ENCODE measurements around the gene SPATC1L. TPM values are rescaled to one million over a fixed set of nuclear protein-coding genes. Genes with fewer than 3 reads are reported as not detected.
"Not testable (repeated sequence)": the region's sequence is repeated elsewhere in the genome, so short reads cannot be mapped to it uniquely, and the experiment has no call there.

SPATC1L gene
- total and polyA plus RNA-seq, 2 donors = 3.6 to 20.4 TPM

GRCh38 chr21:46145159-46145839 lies 39.0 kb downstream of the SPATC1L start:
- WGBS = 95% methylated on average over 45 of the region's 51 CpGs

GRCh38 chr21:46144464-46145070 lies 39.7 kb downstream of the SPATC1L start:
- 41% methylated on average over 4 of the region's 4 CpGs for WGBS
- no peak for DNase-seq (ENCODE audit: extremely low spot score)
- no peaks in the 10 kb centered on the region for H3K36me3 ChIP-seq (ENCODE audit: insufficient read depth)
- no peak overlapping the region for H3K27ac ChIP-seq (ENCODE audit: low read depth)
- H3K4me3 ChIP-seq (ENCODE audit: low read depth, low read length) = no peak overlapping the region
- no peaks in the 10 kb centered on the region for H3K4me1 ChIP-seq (ENCODE audit: insufficient read depth)

More at GRCh38 chr21:46145159-46145839, 39.0 kb downstream of the SPATC1L start:
- Histone ChIP-seq H3K36me3 (ENCODE audit: insufficient read depth) (no peaks in the 10 kb centered on the region), H3K4me1 (ENCODE audit: insufficient read depth) (no peaks in the 10 kb centered on the region), H3K4me3 (ENCODE audit: low read depth, low read length) (no peak overlapping the region), H3K27ac (ENCODE audit: low read depth) (no peak overlapping the region)
- no peak for DNase-seq (ENCODE audit: extremely low spot score)

GRCh38 chr21:46142582-46143473 lies 41.4 kb downstream of the SPATC1L start:
- no peaks in the 10 kb centered on the region for H3K4me1 ChIP-seq (ENCODE audit: insufficient read depth)
- no peaks in the 10 kb centered on the region for H3K36me3 ChIP-seq (ENCODE audit: insufficient read depth)
- H3K4me3 ChIP-seq (ENCODE audit: low read depth, low read length) = no peak overlapping the region
- no peak overlapping the region for H3K27ac ChIP-seq (ENCODE audit: low read depth)
- 78% methylated on average over 21 of the region's 21 CpGs for WGBS
- no peak for DNase-seq (ENCODE audit: extremely low spot score)

- Histone ChIP-seq H3K27ac (ENCODE audit: low read depth) (no peak overlapping the region), H3K4me3 (ENCODE audit: low read depth, low read length) (no peak overlapping the region), H3K36me3 (ENCODE audit: insufficient read depth) (no peaks in the 10 kb centered on the region), H3K4me1 (ENCODE audit: insufficient read depth) (no peaks in the 10 kb centered on the region)
- WGBS = 94% methylated on average over 45 of the region's 45 CpGs
- no peak for DNase-seq (ENCODE audit: extremely low spot score)
Observed at GRCh38 chr21:46141767-46142581, 42.3 kb downstream of the SPATC1L start.

GRCh38 chr21:46140352-46141003 lies 43.8 kb downstream of the SPATC1L start:
- not testable (repeated sequence) for H3K27ac ChIP-seq (ENCODE audit: low read depth); DNase-seq (ENCODE audit: extremely low spot score)
- WGBS = 54% methylated on average over 29 of the region's 29 CpGs

GRCh38 chr21:46139686-46140085 lies 44.6 kb downstream of the SPATC1L start:
- Histone ChIP-seq H3K36me3 (ENCODE audit: insufficient read depth) (no peaks in the 10 kb centered on the region), H3K4me3 (ENCODE audit: low read depth, low read length) (no peak overlapping the region), H3K27ac (ENCODE audit: low read depth) (no peak overlapping the region), H3K4me1 (ENCODE audit: insufficient read depth) (no peaks in the 10 kb centered on the region)
- no peak for DNase-seq (ENCODE audit: extremely low spot score)
- WGBS = 93% methylated on average over 15 of the region's 15 CpGs

More at GRCh38 chr21:46140352-46141003, 43.8 kb downstream of the SPATC1L start:
- not testable (repeated sequence) for H3K36me3 ChIP-seq (ENCODE audit: insufficient read depth); H3K4me1 ChIP-seq (ENCODE audit: insufficient read depth); H3K4me3 ChIP-seq (ENCODE audit: low read depth, low read length)

GRCh38 chr21:46138383-46138970 lies 45.8 kb downstream of the SPATC1L start:
- H3K27ac ChIP-seq (ENCODE audit: low read depth) = no peak overlapping the region
- H3K4me3 ChIP-seq (ENCODE audit: low read depth, low read length) = no peak overlapping the region
- H3K36me3 ChIP-seq (ENCODE audit: insufficient read depth) = no peaks in the 10 kb centered on the region
- DNase-seq (ENCODE audit: extremely low spot score) = no peak
- 91% methylated on average over 28 of the region's 28 CpGs for WGBS
- no peaks in the 10 kb centered on the region for H3K4me1 ChIP-seq (ENCODE audit: insufficient read depth)

- WGBS = 97% methylated on average over 7 of the region's 7 CpGs
- no peaks in the 10 kb centered on the region for H3K4me1 ChIP-seq (ENCODE audit: insufficient read depth)
- no peak overlapping the region for H3K4me3 ChIP-seq (ENCODE audit: low read depth, low read length)
- DNase-seq (ENCODE audit: extremely low spot score) = no peak
- no peaks in the 10 kb centered on the region for H3K36me3 ChIP-seq (ENCODE audit: insufficient read depth)
- no peak overlapping the region for H3K27ac ChIP-seq (ENCODE audit: low read depth)
Observed at GRCh38 chr21:46137908-46138307, 46.4 kb downstream of the SPATC1L start.

- WGBS = 80% methylated on average over 22 of the region's 22 CpGs
Observed at GRCh38 chr21:46136739-46137349, 47.4 kb downstream of the SPATC1L start.

GRCh38 chr21:46135782-46136395 lies 48.4 kb downstream of the SPATC1L start:
- H3K4me1 ChIP-seq (ENCODE audit: insufficient read depth) = no peaks in the 10 kb centered on the region
- no peak for DNase-seq (ENCODE audit: extremely low spot score)
- 60% methylated on average over 6 of the region's 7 CpGs for WGBS
- H3K27ac ChIP-seq (ENCODE audit: low read depth) = no peak overlapping the region
- no peaks in the 10 kb centered on the region for H3K36me3 ChIP-seq (ENCODE audit: insufficient read depth)
- H3K4me3 ChIP-seq (ENCODE audit: low read depth, low read length) = no peak overlapping the region

More at GRCh38 chr21:46136739-46137349, 47.4 kb downstream of the SPATC1L start:
- H3K36me3 ChIP-seq (ENCODE audit: insufficient read depth) = no peaks in the 10 kb centered on the region
- no peak overlapping the region for H3K27ac ChIP-seq (ENCODE audit: low read depth)
- no peak for DNase-seq (ENCODE audit: extremely low spot score)
- no peak overlapping the region for H3K4me3 ChIP-seq (ENCODE audit: low read depth, low read length)
- H3K4me1 ChIP-seq (ENCODE audit: insufficient read depth) = no peaks in the 10 kb centered on the region

GRCh38 chr21:46131838-46132651 lies 52.2 kb downstream of the SPATC1L start:
- no peak for DNase-seq (ENCODE audit: extremely low spot score)
- no peaks in the 10 kb centered on the region for H3K36me3 ChIP-seq (ENCODE audit: insufficient read depth)
- H3K4me3 ChIP-seq (ENCODE audit: low read depth, low read length) = no peak overlapping the region
- H3K27ac ChIP-seq (ENCODE audit: low read depth) = no peak overlapping the region
- WGBS = 93% methylated on average over 85 of the region's 85 CpGs
- no peaks in the 10 kb centered on the region for H3K4me1 ChIP-seq (ENCODE audit: insufficient read depth)
